Activated CD4-positive, alpha-beta T cell treated with anti-CD3 and anti-CD28 coated beads for 48 hours (primary cell): ENCODE results near the gene ACBD5.
A peak's percentile ranks its signal among the peaks of the same experiment; 100 is the strongest.
"Not testable (repeated sequence)": the region's sequence is repeated elsewhere in the genome, so short reads cannot be mapped to it uniquely, and the experiment has no call there.

Experiments
- DNase-seq: peaks from one replicate; pipeline ENCODE4 v3.0.0-alpha.2; 2020

The ACBD5 gene, protein sequence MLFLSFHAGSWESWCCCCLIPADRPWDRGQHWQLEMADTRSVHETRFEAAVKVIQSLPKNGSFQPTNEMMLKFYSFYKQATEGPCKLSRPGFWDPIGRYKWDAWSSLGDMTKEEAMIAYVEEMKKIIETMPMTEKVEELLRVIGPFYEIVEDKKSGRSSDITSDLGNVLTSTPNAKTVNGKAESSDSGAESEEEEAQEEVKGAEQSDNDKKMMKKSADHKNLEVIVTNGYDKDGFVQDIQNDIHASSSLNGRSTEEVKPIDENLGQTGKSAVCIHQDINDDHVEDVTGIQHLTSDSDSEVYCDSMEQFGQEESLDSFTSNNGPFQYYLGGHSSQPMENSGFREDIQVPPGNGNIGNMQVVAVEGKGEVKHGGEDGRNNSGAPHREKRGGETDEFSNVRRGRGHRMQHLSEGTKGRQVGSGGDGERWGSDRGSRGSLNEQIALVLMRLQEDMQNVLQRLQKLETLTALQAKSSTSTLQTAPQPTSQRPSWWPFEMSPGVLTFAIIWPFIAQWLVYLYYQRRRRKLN

DNA sequence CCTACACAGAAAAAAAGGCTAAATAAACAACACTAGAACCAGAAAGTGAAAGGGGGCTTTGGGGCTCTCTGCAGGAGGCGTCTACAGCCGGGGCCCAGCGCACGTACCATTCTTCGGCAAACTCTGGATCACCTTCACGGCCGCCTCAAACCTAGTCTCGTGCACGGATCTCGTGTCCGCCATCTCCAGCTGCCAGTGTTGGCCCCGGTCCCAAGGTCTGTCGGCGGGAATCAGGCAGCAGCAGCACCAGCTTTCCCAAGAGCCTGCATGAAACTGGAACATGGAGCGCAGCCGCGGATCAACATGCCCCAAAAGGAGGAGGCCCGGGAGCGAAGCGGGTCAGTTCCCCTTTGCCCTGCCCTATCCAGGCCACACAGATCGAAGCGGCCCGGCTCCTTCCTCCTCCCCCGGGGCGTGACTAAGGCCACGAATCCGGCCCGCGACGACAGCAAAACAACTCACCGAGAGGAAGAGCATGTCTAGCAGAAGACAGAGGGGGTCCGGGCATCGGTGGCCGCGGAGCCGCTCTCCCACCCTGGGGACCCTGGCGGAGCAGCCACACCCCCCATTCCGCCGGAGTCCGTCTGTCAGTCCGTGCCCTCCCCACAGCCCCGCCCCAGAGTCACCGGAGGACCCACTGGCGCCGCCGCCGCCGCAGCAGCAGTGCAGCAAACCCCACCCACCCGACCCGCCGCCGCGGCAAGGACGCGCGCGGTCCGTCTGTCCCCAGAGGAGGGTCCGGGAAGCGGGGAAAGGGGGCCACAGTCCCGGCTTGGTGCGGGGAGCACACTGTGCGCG, at the start of gene ACBD5:
ACBD5 (minus strand) TSS at position 586 of the 798 bp plus-strand sequence; CDS start at position 477, 109 bp downstream.
- peak; percentile 81 for DNase-seq

GRCh38 chr10:27285093-27285492, 44.5 kb upstream of the ACBD5 start:
- peak; percentile 66 for DNase-seq

GRCh38 chr10:27276581-27276980, 36.0 kb upstream of the ACBD5 start:
- no peak for DNase-seq

GRCh38 chr10:27266025-27266424, 25.4 kb upstream of the ACBD5 start:
- not testable (repeated sequence) for DNase-seq

DNA sequence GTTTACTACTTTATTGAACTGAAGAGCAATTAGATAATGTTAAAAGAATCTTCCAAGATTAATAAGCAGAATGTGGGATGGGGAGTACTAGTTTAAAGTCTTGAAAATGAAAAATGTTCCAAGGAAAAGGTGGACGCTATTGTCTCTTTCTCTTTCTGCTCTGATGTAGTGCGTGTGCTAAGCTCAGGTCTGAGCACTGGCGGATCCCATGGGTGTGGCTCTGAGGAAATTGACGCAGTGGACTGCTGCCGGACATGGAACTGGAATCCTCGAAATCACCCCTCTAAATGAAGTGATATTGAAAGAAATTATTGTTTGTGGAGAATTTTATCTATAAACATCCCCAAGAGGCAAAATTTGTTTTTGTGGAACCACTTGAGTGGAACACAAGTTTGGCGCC, 22.2 kb upstream of the ACBD5 start:
- DNase-seq: not testable (repeated sequence)

DNA sequence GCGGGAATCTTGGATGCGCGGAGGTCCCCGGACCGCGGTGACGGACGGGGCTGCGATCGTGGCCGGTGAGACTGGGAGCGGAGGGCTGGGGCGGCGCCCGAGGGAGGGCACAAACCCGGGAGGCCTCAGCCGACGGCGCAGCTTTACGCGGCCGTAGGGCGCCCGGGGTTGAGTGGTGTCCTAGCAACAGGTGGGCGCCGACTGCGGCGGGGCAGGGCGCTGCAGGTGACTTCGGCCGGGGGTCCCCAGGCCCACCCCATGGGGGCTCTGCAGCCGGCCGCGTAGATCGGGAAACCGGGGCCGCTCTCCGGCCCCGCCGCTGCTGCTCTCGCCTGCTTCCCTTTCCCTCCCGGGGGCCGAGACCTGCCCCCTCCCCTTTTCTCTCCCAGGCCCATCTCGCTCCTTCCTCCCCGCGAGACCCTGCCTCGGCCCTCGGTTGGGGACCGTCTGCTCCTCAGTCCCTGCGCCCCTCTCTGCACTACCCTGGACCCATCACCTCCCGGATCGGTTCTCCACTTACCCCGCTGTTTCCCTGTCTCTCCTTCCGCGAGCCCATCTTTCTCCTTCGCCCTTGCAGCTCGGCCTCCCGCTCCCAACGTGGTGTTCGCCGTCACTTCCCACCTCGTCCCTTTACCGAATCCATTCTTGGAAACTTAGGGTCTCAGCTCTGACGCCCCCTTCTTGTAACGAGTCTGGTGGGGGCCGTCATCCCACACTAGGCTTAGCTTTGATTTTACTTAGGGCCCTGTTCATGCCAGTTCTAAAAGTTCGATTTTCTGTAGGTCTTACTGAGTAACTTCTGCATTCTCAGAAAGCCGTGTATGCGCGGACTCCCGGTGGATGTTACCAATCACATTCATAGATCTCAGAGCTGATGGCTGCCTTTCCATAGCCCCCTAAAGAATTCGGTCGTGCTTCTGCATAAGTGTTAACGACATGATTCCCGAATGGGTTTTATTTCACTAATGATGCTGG, 18.5 kb upstream of the ACBD5 start:
- DNase-seq: peak; percentile 38

DNA sequence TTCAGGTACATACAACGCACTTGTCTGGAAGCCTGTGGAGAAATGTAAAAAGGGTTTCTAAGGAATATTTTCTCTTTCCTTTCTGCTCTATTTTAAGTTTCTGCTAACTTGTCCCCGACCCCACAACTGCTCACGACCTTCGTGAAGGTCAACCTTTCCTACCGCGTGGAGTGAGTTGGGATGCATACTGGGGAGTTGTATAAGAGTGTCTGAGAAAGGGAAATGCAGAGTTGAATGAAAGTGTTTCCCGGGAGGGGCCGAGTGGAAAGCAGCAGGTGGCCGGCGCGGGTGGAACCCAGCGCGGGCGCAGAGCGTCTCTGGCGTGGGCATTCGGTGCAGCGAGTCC, 17.9 kb upstream of the ACBD5 start:
- DNase-seq: no peak

GRCh38 chr10:27256299-27257189, 15.9 kb upstream of the ACBD5 start:
- DNase-seq: no peak

DNA sequence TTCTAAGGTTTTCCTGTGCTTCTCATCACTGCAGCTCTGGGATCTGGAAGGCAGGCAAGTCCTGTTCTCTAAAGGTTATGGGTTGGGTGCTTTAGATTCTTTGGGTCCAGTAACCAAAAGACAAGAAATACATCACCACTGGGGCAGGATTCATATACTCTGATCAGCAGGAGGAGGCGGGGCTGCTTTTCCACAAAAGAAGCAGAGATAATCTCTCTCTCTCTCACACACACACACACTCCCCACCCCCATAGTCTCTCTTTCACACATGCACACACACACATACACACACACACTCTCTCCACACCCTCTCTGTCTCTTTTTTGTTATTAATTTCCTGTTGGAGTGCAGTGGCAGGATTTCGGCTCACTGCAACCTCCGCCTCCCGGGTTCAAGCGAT, 13.0 kb upstream of the ACBD5 start:
- no peak for DNase-seq

- peak; percentile 90 for DNase-seq
Observed at GRCh38 chr10:27252267-27253000, 11.8 kb upstream of the ACBD5 start.

DNA sequence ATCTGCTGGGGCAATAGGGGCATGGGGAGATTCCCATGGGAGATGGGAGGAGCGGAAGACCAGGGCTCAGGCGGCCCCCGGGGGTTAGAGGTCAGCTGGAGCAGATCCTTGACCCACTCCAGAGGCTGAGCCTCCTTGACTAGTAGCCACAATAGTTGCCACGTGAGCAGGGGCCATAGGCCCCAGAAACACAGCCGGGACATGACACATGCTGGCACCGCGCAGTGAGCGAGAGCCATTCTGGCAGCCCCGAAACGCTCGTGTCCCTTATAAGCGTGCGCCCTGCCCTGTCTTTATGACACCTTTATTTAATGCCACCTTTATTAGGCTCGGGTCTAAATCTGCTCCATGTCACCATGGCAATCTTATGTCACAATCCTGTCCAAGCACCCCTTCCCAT, 11.0 kb upstream of the ACBD5 start:
- no peak for DNase-seq

- no peak for DNase-seq
Observed at GRCh38 chr10:27248215-27248614, 7.6 kb upstream of the ACBD5 start.

DNA sequence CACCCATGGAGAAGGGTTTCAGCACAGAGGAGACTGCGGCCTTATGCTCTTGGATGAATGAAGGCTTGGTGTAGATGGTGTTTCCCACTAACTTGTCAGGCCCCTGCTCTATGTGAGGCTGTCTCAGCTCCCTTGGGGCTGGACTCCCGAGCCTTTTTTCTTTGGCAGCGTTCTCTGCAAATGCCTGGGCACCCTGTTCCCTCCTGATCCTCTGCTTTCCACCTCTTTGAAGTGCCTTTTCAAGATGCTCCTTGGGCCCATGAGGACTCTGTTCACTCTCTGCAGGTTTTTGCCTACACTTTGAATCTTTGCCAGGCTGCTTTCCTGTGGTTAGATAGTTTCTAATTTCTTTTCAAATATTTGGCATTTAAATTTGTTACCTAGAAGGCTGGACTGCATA, 6.8 kb upstream of the ACBD5 start:
- no peak for DNase-seq

DNA sequence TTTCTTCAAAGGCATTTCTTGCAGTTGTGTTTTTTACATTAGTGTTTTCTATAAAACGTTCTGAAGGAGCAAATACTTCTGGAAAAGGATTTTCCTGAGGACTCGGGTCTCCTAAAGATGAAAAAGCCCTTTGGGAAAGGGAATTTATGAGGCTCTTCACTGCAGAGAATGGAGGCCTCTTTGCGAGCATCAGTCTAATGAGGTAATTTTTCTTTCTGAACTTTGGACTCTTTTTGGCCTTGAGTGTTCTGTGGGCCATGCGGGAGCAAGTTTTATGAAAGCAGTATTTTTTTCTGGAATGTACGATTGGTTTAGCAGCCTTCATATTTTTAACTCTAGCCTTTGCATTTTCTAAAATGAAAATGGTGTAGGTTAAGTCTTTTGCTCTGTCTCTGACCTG, 6.4 kb upstream of the ACBD5 start:
- no peak for DNase-seq

- DNase-seq: no peak
Observed at GRCh38 chr10:27245836-27246235, 5.2 kb upstream of the ACBD5 start.

- no peak for DNase-seq
Observed at GRCh38 chr10:27244976-27245375, 4.4 kb upstream of the ACBD5 start.

- peak; percentile 78 for DNase-seq
Observed at GRCh38 chr10:27242951-27243551, 2.5 kb upstream of the ACBD5 start.

- DNase-seq: no peak
Observed at GRCh38 chr10:27242473-27242950, 1.9 kb upstream of the ACBD5 start.

GRCh38 chr10:27241652-27242472, 1.3 kb upstream of the ACBD5 start:
- peak; percentile 92 for DNase-seq
